IMR-90 (cell line): ENCODE results near the gene HEATR5A. TPM values are rescaled to one million over a fixed set of nuclear protein-coding genes. Genes with fewer than 3 reads are reported as not detected.
A peak's percentile ranks its signal among the peaks of the same experiment; 100 is the strongest.

Experiments used
- ATAC-seq: fragments of 200-7000 bp; cut with Tn5 transposase; 2 replicates; pipeline ENCODE4 v1.9.1; 2020; ENCODE audit warnings: low read depth, mild to moderate bottlenecking, moderate library complexity
- BruUV-seq: library from RNA; stranded (reverse); fragments of 400-500 nt; replicated peaks from 2 replicates; lab custom pipeline; 2021; lab: Mats Ljungman, UMichigan
- CTCF ChIA-PET: fragments of 300-600 bp; formaldehyde crosslinking; extraction: SDS; loops from one replicate; lab custom pipeline; 2021; ENCODE audit warnings: antibody characterized with exemption; lab: Yijun Ruan, JAX
- POLR2A ChIA-PET: fragments of 300-600 bp; sonication (Branson Sonifier 250); formaldehyde crosslinking; loops from one replicate; lab custom pipeline; 2022; ENCODE audit warnings: antibody characterized with exemption; ENCODE audit not compliant: unreplicated experiment; lab: Charles Lee
- DNase-seq: peaks from one replicate; pipeline ENCODE4 v3.0.0; 2013
- H2AFZ ChIP-seq: replicated peaks from 2 replicates; pipeline ENCODE3; 2013; ENCODE audit warnings: low read length, mild to moderate bottlenecking; ENCODE audit not compliant: poor library complexity
- H2AK5ac ChIP-seq: 2 replicates; pipeline ENCODE4 v1.6.1; 2013; ENCODE audit warnings: low read depth, low read length, inconsistent platforms
- H2AK9ac ChIP-seq: replicated peaks from 2 replicates; pipeline ENCODE3; 2013; ENCODE audit warnings: mild to moderate bottlenecking, low read depth, low read length, moderate library complexity; ENCODE audit not compliant: poor library complexity
- H2BK120ac ChIP-seq: 2 replicates; pipeline ENCODE4 v1.6.1; 2013; ENCODE audit warnings: low read depth, low read length, inconsistent platforms
- H2BK15ac ChIP-seq: 3 replicates; pipeline ENCODE4 v1.6.1; 2013; ENCODE audit warnings: low read depth, low read length, inconsistent platforms
- H2BK20ac ChIP-seq: 2 replicates; pipeline ENCODE4 v1.6.1; 2013; ENCODE audit warnings: low read depth, mild to moderate bottlenecking, inconsistent platforms, low read length, moderate library complexity
- H2BK5ac ChIP-seq: 2 replicates; pipeline ENCODE4 v1.6.1; 2013; ENCODE audit warnings: mild to moderate bottlenecking, low read depth, low read length, inconsistent platforms; ENCODE audit not compliant: poor library complexity, severe bottlenecking
- H3K14ac ChIP-seq: replicated peaks from 2 replicates; pipeline ENCODE4 v1.6.1; 2013; ENCODE audit warnings: low read depth, low read length, inconsistent platforms
- H3K18ac ChIP-seq: 2 replicates; pipeline ENCODE4 v1.6.1; 2013; ENCODE audit warnings: low read depth, low read length, control low read depth
- H3K23ac ChIP-seq: 2 replicates; pipeline ENCODE4 v1.6.1; 2013; ENCODE audit warnings: low read depth, low read length, inconsistent platforms
- H3K27ac ChIP-seq: 2 replicates; pipeline ENCODE4 v1.5.1; 2013; ENCODE audit warnings: mild to moderate bottlenecking, control low read depth, low read length; ENCODE audit not compliant: insufficient read depth
- H3K27me3 ChIP-seq: 2 replicates; pipeline ENCODE4 v1.6.1; 2013; ENCODE audit warnings: low read length; ENCODE audit not compliant: control insufficient read depth, insufficient read depth
- H3K36me3 ChIP-seq: 2 replicates; pipeline ENCODE4 v1.6.1; 2013; ENCODE audit warnings: low read length, mixed read lengths; ENCODE audit not compliant: control insufficient read depth, insufficient read depth
- H3K4ac ChIP-seq: 2 replicates; pipeline ENCODE4 v1.6.1; 2013; ENCODE audit warnings: low read depth, low read length, inconsistent platforms
- H3K4me1 ChIP-seq: 2 replicates; pipeline ENCODE4 v1.6.1; 2013; ENCODE audit warnings: low read length, mixed read lengths; ENCODE audit not compliant: control insufficient read depth, insufficient read depth
- H3K4me2 ChIP-seq: 2 replicates; pipeline ENCODE4 v1.6.1; 2013; ENCODE audit warnings: low read depth, mild to moderate bottlenecking, control low read depth, low read length, moderate library complexity
- H3K4me3 ChIP-seq: 2 replicates; pipeline ENCODE4 v1.5.1; 2013; ENCODE audit warnings: low read depth, mild to moderate bottlenecking, control low read depth, low read length, moderate library complexity; ENCODE audit not compliant: insufficient read depth
- H3K56ac ChIP-seq: 2 replicates; pipeline ENCODE4 v1.6.1; 2013; ENCODE audit warnings: low read length, inconsistent platforms; ENCODE audit not compliant: insufficient read depth; ENCODE audit errors: extremely low read depth
- H3K79me1 ChIP-seq, 2 experiments: 2 replicates each; pipeline ENCODE4 v1.6.1; 2013; ENCODE audit warnings: low read length in 2 of 2, inconsistent platforms in 1 of 2, low read depth in 1 of 2
- H3K9ac ChIP-seq: 2 replicates; pipeline ENCODE4 v1.6.1; 2013; ENCODE audit warnings: low read depth, low read length, control low read depth
- H3K9me1 ChIP-seq: 2 replicates; pipeline ENCODE4 v1.6.1; 2013; ENCODE audit warnings: low read length, inconsistent platforms; ENCODE audit not compliant: insufficient read depth
- H3K9me3 ChIP-seq: 2 replicates; pipeline ENCODE4 v1.6.1; 2013; ENCODE audit warnings: low read length; ENCODE audit not compliant: control insufficient read depth, insufficient read depth
- H4K20me1 ChIP-seq: 2 replicates; pipeline ENCODE4 v1.6.1; 2013; ENCODE audit warnings: low read length, inconsistent platforms; ENCODE audit not compliant: insufficient read depth
- H4K5ac ChIP-seq: 2 replicates; pipeline ENCODE4 v1.6.1; 2013; ENCODE audit warnings: mild to moderate bottlenecking, low read depth, low read length, control low read depth
- H4K8ac ChIP-seq, 2 experiments: 2 replicates each; pipeline ENCODE4 v1.6.1; 2013; ENCODE audit warnings: low read depth in 2 of 2, low read length in 2 of 2, control low read depth in 1 of 2, inconsistent platforms in 1 of 2
- H4K91ac ChIP-seq: 2 replicates; pipeline ENCODE4 v1.6.1; 2013; ENCODE audit warnings: low read depth, low read length, inconsistent platforms; ENCODE audit not compliant: insufficient read depth
- CEBPB ChIP-seq: IDR thresholded peaks from 2 replicates; pipeline ENCODE4 v1.6.1; 2012; ENCODE audit warnings: low read depth, low read length, improper control_type of control experiment
- RAD21 ChIP-seq: IDR thresholded peaks from 2 replicates; pipeline ENCODE4 v1.6.1; 2012; ENCODE audit warnings: low read length, improper control_type of control experiment
- WGBS, 2 experiments: methylation state at CpG; one replicate each; pipeline versions ENCODE4 v1.1.5 to v1.1.7; 2013; ENCODE audit warnings: missing lambda C conversion rate in 2 of 2; ENCODE audit not compliant: insufficient read length in 1 of 2; ENCODE audit errors: extremely low coverage in 2 of 2; 5-methylcytosine and 5-hydroxymethylcytosine counted together
- dilution Hi-C: fragments of 300-500 bp; cut with HindIII; formaldehyde crosslinking; loops from one replicate; pipeline ENCODE4 v1.14.3; 2018; ENCODE audit warnings: low sequenced_read_pairs; ENCODE audit not compliant: unreplicated experiment
- in situ Hi-C: fragments of 300-500 bp; cut with MboI; formaldehyde crosslinking; loops from 3 replicates; pipeline ENCODE4 v1.14.3; 2019; ENCODE audit warnings: low sequenced_read_pairs, inconsistent platforms, mixed read lengths
- intact Hi-C: fragments of 100-400 bp; cut with micrococcal nuclease; formaldehyde crosslinking; loops from 2 replicates; pipeline ENCODE4 v1.10.0; 2022
- polyA plus RNA-seq, 3 experiments: library from polyadenylated mRNA; depleted of rRNA; stranded (reverse); fragments of >200 nt; gene quantifications; 2 replicates each; pipeline ENCODE4 v1.2.3, GENCODE V29; 2012; ENCODE audit warnings: low replicate concordance in 1 of 3
- total RNA-seq: library from RNA; depleted of rRNA; stranded (reverse); fragments of >200 nt; gene quantifications from 2 replicates; pipeline ENCODE4 v1.2.3, GENCODE V29; 2012

HEATR5A gene
- total and polyA plus RNA-seq, 2 of the 4 experiments (the other 2 are of a cell fraction) = 14.0 to 48.9 TPM

- CTCF ChIA-PET = no interaction called here
- H4K20me1 ChIP-seq = peaks cover 3% of the 10 kb centered on the region; the same call in 1 of the 2 replicates
- no peak overlapping the region for H4K91ac ChIP-seq
- intact Hi-C loops = no loop called here
- H3K9me3 ChIP-seq = no peaks in the 10 kb centered on the region
- H4K8ac ChIP-seq = no peak overlapping the region
- peaks cover 2% of the 10 kb centered on the region for H3K4me1 ChIP-seq
- no peak overlapping the region for H2AK9ac ChIP-seq
- H3K18ac ChIP-seq = no peak overlapping the region
- no peak overlapping the region; the same call in 1 of the 2 replicates for H3K27ac ChIP-seq
- in situ Hi-C loops = no loop called here
- no peak overlapping the region; the same call in 1 of the 2 replicates for H2BK120ac ChIP-seq
- H4K5ac ChIP-seq = no peak overlapping the region
- H3K9ac ChIP-seq = no peak overlapping the region
- no peak overlapping the region for H3K56ac ChIP-seq
- dilution Hi-C loops = no loop called here
- ATAC-seq (no peak), DNase-seq (no peak)
- no peak overlapping the region for H2BK20ac ChIP-seq
- peak overlapping the region; percentile 84 for H2BK5ac ChIP-seq
- no TSS peak for BruUV-seq
- H3K23ac ChIP-seq = no peak overlapping the region
- no peak overlapping the region for H3K4me3 ChIP-seq
- H3K27me3 ChIP-seq = no peaks in the 10 kb centered on the region
- H2AK5ac ChIP-seq = peak overlapping the region; percentile 64
- no CpG with 5 or more reads among the region's 3 CpGs for WGBS, 2 experiments
- peaks cover 9% of the 10 kb centered on the region for H3K36me3 ChIP-seq
- H3K4me2 ChIP-seq = no peak overlapping the region
- H3K4ac ChIP-seq = no peak overlapping the region
- TF ChIP-seq RAD21 (no peak), CEBPB (peak; percentile 47)
- peak overlapping the region; percentile 44; the same call in 2 of the 3 replicates for H2BK15ac ChIP-seq
- no peaks in the 10 kb centered on the region; a peak in 1 of 4 replicates for H3K79me1 ChIP-seq
- no peak overlapping the region for H2AFZ ChIP-seq
- POLR2A ChIA-PET = no interaction called here
- H3K14ac ChIP-seq = no peak overlapping the region; the same call in 1 of the 2 replicates
- peaks cover 3% of the 10 kb centered on the region for H3K9me1 ChIP-seq
These were observed 79.1 kb downstream of the HEATR5A start for GRCh38 chr14:31341280-31341679.
